Trophoblast cell (in vitro differentiated cells and primary cell): ENCODE results near the gene BTBD6.

Experiments
- DNase-seq, 2 donors: peaks; one replicate each; pipeline ENCODE4 v3.0.0-alpha.2; 2016
- H2AFZ ChIP-seq: 2 replicates; pipeline ENCODE4 v1.6.1; 2013; ENCODE audit warnings: low read length, moderate library complexity, mild to moderate bottlenecking; ENCODE audit not compliant: insufficient read depth, poor library complexity
- H2AK5ac ChIP-seq: 2 replicates; pipeline ENCODE4 v1.6.1; 2013; ENCODE audit warnings: mild to moderate bottlenecking, low read length
- H2BK120ac ChIP-seq: 2 replicates; pipeline ENCODE4 v1.6.1; 2013; ENCODE audit warnings: low read length, mild to moderate bottlenecking, moderate library complexity; ENCODE audit not compliant: insufficient read depth, poor library complexity
- H2BK12ac ChIP-seq: 2 replicates; pipeline ENCODE4 v1.6.1; 2013; ENCODE audit warnings: mild to moderate bottlenecking, low read length, moderate library complexity
- H2BK5ac ChIP-seq: 2 replicates; pipeline ENCODE4 v1.6.1; 2013; ENCODE audit warnings: low read length, low read depth, moderate library complexity, mild to moderate bottlenecking; ENCODE audit not compliant: poor library complexity
- H3K14ac ChIP-seq: 2 replicates; pipeline ENCODE4 v1.6.1; 2013; ENCODE audit warnings: mild to moderate bottlenecking, low read length
- H3K18ac ChIP-seq: 2 replicates; pipeline ENCODE4 v1.6.1; 2013; ENCODE audit warnings: mild to moderate bottlenecking, low read length
- H3K23ac ChIP-seq: 2 replicates; pipeline ENCODE4 v1.6.1; 2013; ENCODE audit warnings: low read length
- H3K27ac ChIP-seq: 2 replicates; pipeline ENCODE4 v1.5.1; 2013; ENCODE audit warnings: low read depth, mild to moderate bottlenecking, inconsistent platforms, low read length, moderate library complexity
- H3K27me3 ChIP-seq: 2 replicates; pipeline ENCODE4 v1.6.1; 2013; ENCODE audit warnings: inconsistent platforms, mild to moderate bottlenecking, low read length, moderate library complexity; ENCODE audit not compliant: insufficient read depth
- H3K36me3 ChIP-seq, 2 experiments: 1 replicate in 1 of 2; 2 replicates in 1 of 2; pipeline ENCODE4 v1.6.1; 2013; ENCODE audit warnings: low read length in 2 of 2, mild to moderate bottlenecking in 2 of 2, moderate library complexity in 1 of 2; ENCODE audit not compliant: insufficient read depth in 2 of 2, control insufficient read depth in 1 of 2
- H3K4ac ChIP-seq: 2 replicates; pipeline ENCODE4 v1.6.1; 2013; ENCODE audit warnings: low read depth, mild to moderate bottlenecking, low read length, moderate library complexity
- H3K4me1 ChIP-seq, 2 experiments: 1 replicate in 1 of 2; 2 replicates in 1 of 2; pipeline ENCODE4 v1.6.1; 2013; ENCODE audit warnings: low read length in 2 of 2, mild to moderate bottlenecking in 2 of 2, moderate library complexity in 1 of 2; ENCODE audit not compliant: insufficient read depth in 2 of 2, control insufficient read depth in 1 of 2
- H3K4me2 ChIP-seq: 2 replicates; pipeline ENCODE4 v1.6.1; 2013; ENCODE audit warnings: inconsistent platforms, mild to moderate bottlenecking, low read length, moderate library complexity
- H3K4me3 ChIP-seq: 2 replicates; pipeline ENCODE4 v1.5.1; 2013; ENCODE audit warnings: mild to moderate bottlenecking, low read depth, low read length, inconsistent platforms
- H3K79me1 ChIP-seq: one replicate; pipeline ENCODE4 v1.6.1; 2013; ENCODE audit warnings: low read length
- H3K79me2 ChIP-seq: 2 replicates; pipeline ENCODE4 v1.6.1; 2013; ENCODE audit warnings: low read length, mild to moderate bottlenecking; ENCODE audit not compliant: control insufficient read depth, insufficient read depth, poor library complexity
- H3K9ac ChIP-seq: 2 replicates; pipeline ENCODE4 v1.6.1; 2013; ENCODE audit warnings: mild to moderate bottlenecking, low read length
- H3K9me3 ChIP-seq: 2 replicates; pipeline ENCODE4 v1.6.1; 2013; ENCODE audit warnings: low read depth, mild to moderate bottlenecking, control low read depth, inconsistent platforms, low read length; ENCODE audit not compliant: insufficient read depth
- H4K12ac ChIP-seq: 2 replicates; pipeline ENCODE4 v1.6.1; 2013; ENCODE audit warnings: low read depth, mild to moderate bottlenecking, low read length, moderate library complexity
- H4K8ac ChIP-seq: 2 replicates; pipeline ENCODE4 v1.6.1; 2013; ENCODE audit warnings: low read depth, mild to moderate bottlenecking, low read length, moderate library complexity
- H4K91ac ChIP-seq: one replicate; pipeline ENCODE4 v1.6.1; 2013; ENCODE audit warnings: low read depth, mild to moderate bottlenecking, low read length, moderate library complexity
- WGBS: extraction: QIAGEN DNeasy Blood & Tissue Kit; methylation state at CpG from one replicate; pipeline ENCODE4 v1.1.7; 2013; ENCODE audit warnings: missing lambda C conversion rate; ENCODE audit not compliant: insufficient read length, insufficient coverage; ENCODE audit errors: extremely low coverage; 5-methylcytosine and 5-hydroxymethylcytosine counted together

Gene BTBD6

DNA sequence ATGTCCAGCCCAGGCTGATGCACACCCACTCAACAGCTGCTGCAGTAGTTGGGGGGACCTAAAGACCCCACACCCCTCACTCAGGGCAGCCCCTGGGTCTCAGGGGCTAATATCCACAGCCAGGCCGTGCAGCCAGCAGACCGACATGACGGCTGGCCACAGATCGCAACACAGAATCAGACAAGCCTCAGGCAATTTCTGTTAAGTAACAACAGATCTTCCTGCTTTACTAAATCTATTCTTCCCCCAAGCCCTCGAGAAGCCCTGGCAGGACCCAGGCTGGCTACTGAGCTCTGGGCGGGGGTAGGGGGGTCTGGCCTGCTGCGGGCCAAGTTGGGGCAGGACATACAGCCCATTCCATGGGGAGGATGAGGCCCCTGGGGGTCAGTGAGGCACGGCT, 39.2 kb upstream of the BTBD6 start:
- Histone ChIP-seq H3K79me2 (no peaks in the 10 kb centered on the region), H2BK120ac (no peak overlapping the region), H3K4ac (no peak overlapping the region), H3K27me3 (no peaks in the 10 kb centered on the region), H3K36me3 (peaks cover 9 to 10% of the 10 kb centered on the region in 2 experiments), H3K14ac (no peak overlapping the region), H2AFZ (no peak overlapping the region), H2BK12ac (no peak overlapping the region), H2AK5ac (no peak overlapping the region), H4K8ac (no peak overlapping the region), H3K9me3 (no peaks in the 10 kb centered on the region), H2BK5ac (no peak overlapping the region), H4K12ac (no peak overlapping the region), H4K91ac (no peak overlapping the region), H3K23ac (no peak overlapping the region), H3K79me1 (no peaks in the 10 kb centered on the region), H3K18ac (no peak overlapping the region), H3K9ac (no peak overlapping the region), H3K4me2 (no peak overlapping the region), H3K4me1 (peaks cover 0 to 6% of the 10 kb centered on the region in 2 experiments), H3K4me3 (peak overlapping the region; percentile 37), H3K27ac (no peak overlapping the region)
- DNase-seq: peak; percentile 29 to 68
- no CpG with 5 or more reads among the region's 8 CpGs for WGBS

DNA sequence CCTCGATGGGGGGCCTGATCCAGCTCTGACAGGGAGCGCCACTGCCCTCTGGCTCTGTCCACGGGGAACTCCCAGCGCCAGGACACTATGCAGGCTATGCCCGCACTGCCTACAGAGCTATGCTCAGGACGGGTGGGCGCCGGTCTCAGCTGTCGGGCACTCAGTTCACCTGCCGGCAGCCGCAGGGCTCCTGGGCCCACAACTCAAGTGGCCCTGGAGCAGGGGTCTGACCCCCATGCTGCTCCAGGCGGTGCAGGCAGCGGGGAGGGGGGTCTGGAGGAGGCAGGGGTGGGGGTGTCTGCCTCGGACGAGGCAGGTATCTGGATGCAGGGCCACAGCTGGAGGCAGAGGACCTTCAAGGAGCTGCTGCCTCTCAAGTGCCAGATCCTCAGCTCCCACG, 38.7 kb upstream of the BTBD6 start:
- H2BK12ac ChIP-seq: no peak overlapping the region
- H4K12ac ChIP-seq: no peak overlapping the region
- no peak for DNase-seq
- H3K4ac ChIP-seq: no peak overlapping the region
- no peak overlapping the region for H4K8ac ChIP-seq
- no peak overlapping the region for H3K14ac ChIP-seq
- H3K18ac ChIP-seq: no peak overlapping the region
- no peak overlapping the region for H2AFZ ChIP-seq
- H3K4me3 ChIP-seq: no peak overlapping the region
- H3K79me1 ChIP-seq: no peaks in the 10 kb centered on the region
- H3K36me3 ChIP-seq: peaks cover 9 to 10% of the 10 kb centered on the region in 2 experiments
- no peak overlapping the region for H4K91ac ChIP-seq
- H3K4me1 ChIP-seq: peaks cover 0 to 6% of the 10 kb centered on the region in 2 experiments
- no peak overlapping the region for H3K4me2 ChIP-seq
- H3K9ac ChIP-seq: no peak overlapping the region
- no peak overlapping the region for H2BK120ac ChIP-seq
- H3K27me3 ChIP-seq: no peaks in the 10 kb centered on the region
- no peak overlapping the region for H2AK5ac ChIP-seq
- H3K23ac ChIP-seq: no peak overlapping the region
- no peak overlapping the region for H3K27ac ChIP-seq
- H2BK5ac ChIP-seq: no peak overlapping the region
- no peaks in the 10 kb centered on the region for H3K79me2 ChIP-seq
- no CpG with 5 or more reads among the region's 16 CpGs for WGBS
- no peaks in the 10 kb centered on the region for H3K9me3 ChIP-seq

DNA sequence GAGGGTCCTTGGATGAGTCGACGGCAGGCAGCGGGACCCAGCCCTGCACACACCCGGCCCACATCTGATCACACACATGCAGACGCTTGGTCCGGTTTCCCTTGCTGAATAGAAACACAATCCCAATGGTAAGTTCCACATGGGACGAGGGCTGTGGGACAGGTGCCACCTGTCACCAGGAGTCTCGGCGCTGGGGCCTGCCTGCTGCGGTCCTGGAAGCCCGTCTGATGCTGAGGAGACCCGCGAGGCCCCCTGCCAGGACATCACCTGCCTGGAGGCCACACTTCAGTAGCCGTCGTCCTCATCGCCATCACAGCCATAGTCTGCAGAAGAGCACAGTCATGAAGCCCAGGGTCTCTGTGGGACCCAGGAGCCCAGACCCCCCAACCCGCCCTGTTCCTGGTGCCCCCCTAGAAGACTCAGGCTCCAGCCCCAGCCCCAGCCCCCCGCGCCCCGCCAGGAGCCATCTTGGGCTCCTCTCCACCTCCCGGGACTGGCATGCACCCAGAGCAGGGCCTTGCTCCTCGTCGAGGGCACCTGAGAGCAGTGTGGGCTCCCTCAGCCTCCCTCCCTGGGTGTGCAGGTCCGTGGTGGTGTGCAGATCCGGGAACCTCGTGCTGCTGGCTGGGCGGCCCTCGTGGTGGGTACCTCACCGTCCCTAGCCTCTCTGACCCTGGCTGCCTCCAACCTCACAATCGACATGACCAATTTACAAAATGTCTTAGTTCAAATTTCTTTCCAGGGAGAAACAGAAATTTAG, 37.9 kb upstream of the BTBD6 start:
- no peak overlapping the region for H3K27ac ChIP-seq
- DNase-seq: no peak
- WGBS: no CpG with 5 or more reads among the region's 30 CpGs

DNA sequence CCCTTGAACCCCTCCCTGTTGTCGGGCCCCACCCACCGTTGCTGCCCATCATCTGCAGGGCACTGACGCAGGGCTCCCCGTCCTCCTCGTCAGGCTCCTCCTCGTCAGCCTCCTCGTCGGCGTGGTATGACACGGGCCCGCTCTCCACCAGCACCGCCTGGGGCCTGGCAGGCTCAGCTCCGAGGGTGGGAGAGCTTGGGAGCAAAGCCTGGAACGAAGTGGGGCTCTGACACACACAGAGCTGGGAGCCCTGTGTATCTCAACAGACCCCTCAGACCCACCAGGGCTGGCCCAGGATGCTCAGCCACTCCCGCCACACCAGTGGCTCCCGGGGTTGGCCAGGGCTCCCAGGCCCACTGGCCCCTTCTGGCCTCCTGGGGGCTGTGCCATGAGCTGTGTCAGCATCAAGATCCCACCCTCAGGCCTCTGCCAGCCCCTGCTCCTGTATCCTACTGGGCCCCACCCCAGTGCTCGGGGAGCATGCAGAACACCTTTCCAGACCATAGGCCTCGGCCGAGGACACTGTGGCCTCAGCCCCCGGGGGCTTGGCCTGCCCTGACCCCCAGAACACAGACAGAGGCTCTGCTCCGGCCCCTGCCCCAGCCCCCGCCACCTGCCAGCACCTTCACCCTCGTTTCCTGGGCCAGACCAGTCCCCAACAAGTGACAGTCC, 37.1 kb upstream of the BTBD6 start:
- Histone ChIP-seq H3K27me3 (no peaks in the 10 kb centered on the region), H3K79me1 (no peaks in the 10 kb centered on the region), H2BK5ac (no peak overlapping the region), H3K4ac (no peak overlapping the region), H3K79me2 (no peaks in the 10 kb centered on the region), H3K4me3 (no peak overlapping the region), H3K9me3 (peaks cover 8% of the 10 kb centered on the region), H2AK5ac (no peak overlapping the region), H3K14ac (no peak overlapping the region), H3K36me3 (peaks cover 9 to 12% of the 10 kb centered on the region in 2 experiments), H3K9ac (no peak overlapping the region), H4K91ac (no peak overlapping the region), H3K18ac (no peak overlapping the region), H4K8ac (no peak overlapping the region), H3K4me1 (peaks cover 0 to 6% of the 10 kb centered on the region in 2 experiments), H2BK120ac (no peak overlapping the region), H3K4me2 (no peak overlapping the region), H4K12ac (no peak overlapping the region), H3K23ac (no peak overlapping the region), H2BK12ac (no peak overlapping the region), H3K27ac (no peak overlapping the region), H2AFZ (no peak overlapping the region)
- no peak for DNase-seq
- WGBS: no CpG with 5 or more reads among the region's 23 CpGs

More for the DNA sequence above, 37.9 kb upstream of the BTBD6 start:
- no peak overlapping the region for H4K91ac ChIP-seq
- no peak overlapping the region for H3K4me3 ChIP-seq
- H3K9me3 ChIP-seq: peaks cover 3% of the 10 kb centered on the region
- H3K27me3 ChIP-seq: no peaks in the 10 kb centered on the region
- H3K4me2 ChIP-seq: no peak overlapping the region
- H2BK120ac ChIP-seq: no peak overlapping the region
- H3K9ac ChIP-seq: no peak overlapping the region
- no peak overlapping the region for H2AK5ac ChIP-seq
- H3K4me1 ChIP-seq: peaks cover 0 to 6% of the 10 kb centered on the region in 2 experiments
- H3K18ac ChIP-seq: no peak overlapping the region
- no peaks in the 10 kb centered on the region for H3K79me1 ChIP-seq
- no peak overlapping the region for H2BK5ac ChIP-seq
- H3K14ac ChIP-seq: no peak overlapping the region
- H2AFZ ChIP-seq: no peak overlapping the region
- peaks cover 9 to 12% of the 10 kb centered on the region in 2 experiments for H3K36me3 ChIP-seq
- H4K8ac ChIP-seq: no peak overlapping the region
- H3K79me2 ChIP-seq: no peaks in the 10 kb centered on the region
- H3K4ac ChIP-seq: no peak overlapping the region
- no peak overlapping the region for H4K12ac ChIP-seq
- no peak overlapping the region for H3K23ac ChIP-seq
- no peak overlapping the region for H2BK12ac ChIP-seq
